Transverse colon (tissue), 4 donors: ENCODE results near the gene PCDHGB4. TPM values are rescaled to one million over a fixed set of nuclear protein-coding genes. Genes with fewer than 3 reads are reported as not detected.
"Not testable (repeated sequence)": the region's sequence is repeated elsewhere in the genome, so short reads cannot be mapped to it uniquely, and the experiment has no call there.

Experiments used
- DNase-seq: peaks from one replicate; pipeline ENCODE4 v3.0.0-alpha.2; 2019
- H3K27ac ChIP-seq, 4 donors: fragments of 200-600 bp; sonication (generic); 2 replicates each; pipeline ENCODE4 v1.5.1; 2016 to 2018; ENCODE audit warnings: inconsistent platforms in 4 of 4
- H3K27me3 ChIP-seq: fragments of 200-600 bp; sonication (generic); 2 replicates; pipeline ENCODE4 v1.5.1; 2017; ENCODE audit warnings: inconsistent platforms
- H3K36me3 ChIP-seq, 4 donors: fragments of 200-600 bp; sonication (generic); 2 replicates each; pipeline ENCODE4 v1.5.1; 2017 to 2019; ENCODE audit warnings: inconsistent platforms in 4 of 4
- H3K4me1 ChIP-seq, 4 donors: fragments of 200-600 bp; sonication (generic); 2 replicates each; pipeline ENCODE4 v1.5.1; 2017 to 2020; ENCODE audit warnings: inconsistent platforms in 4 of 4
- H3K4me3 ChIP-seq, 4 donors: fragments of 200-600 bp; sonication (generic); 1 replicate in 1 of 4; 2 replicates in 3 of 4; pipeline versions ENCODE4 v1.5.1 to v1.6.1; 2017 to 2019; ENCODE audit warnings: inconsistent platforms in 4 of 4
- H3K9me3 ChIP-seq, 2 donors: fragments of 200-600 bp; sonication (generic); 2 replicates each; pipeline ENCODE4 v1.5.1; 2017 to 2019; ENCODE audit warnings: inconsistent platforms in 2 of 2
- CTCF ChIP-seq, 5 experiments: fragments of 200-600 bp in 3 of 5; fragments of 450-650 bp in 2 of 5; sonication (generic) in 3 of 5; IDR thresholded peaks; 1 replicate in 2 of 5; 2 replicates in 3 of 5; pipeline ENCODE4 v1.5.1; 2016 to 2017; ENCODE audit warnings: antibody characterized with exemption in 5 of 5, inconsistent platforms in 3 of 5, mild to moderate bottlenecking in 2 of 5, moderate library complexity in 1 of 5
- EP300 ChIP-seq: sonication (generic); formaldehyde crosslinking; IDR thresholded peaks from one replicate; pipeline ENCODE4 v1.6.1; 2017; ENCODE audit warnings: antibody characterized with exemption, low read depth
- POLR2A ChIP-seq: fragments of 450-650 bp; IDR thresholded peaks from one replicate; pipeline ENCODE4 v1.6.1; 2016; ENCODE audit warnings: antibody characterized with exemption, mild to moderate bottlenecking, moderate library complexity
- POLR2AphosphoS5 ChIP-seq, 3 donors: sonication (generic); formaldehyde crosslinking; IDR thresholded peaks; one replicate each; pipeline ENCODE4 v1.6.1; 2016; ENCODE audit warnings: antibody characterized with exemption in 3 of 3
- WGBS, 2 donors: methylation state at CpG; one replicate each; pipeline ENCODE4 v1.1.5; 2018; ENCODE audit warnings: low coverage in 1 of 2; 5-methylcytosine and 5-hydroxymethylcytosine counted together
- in situ Hi-C, 4 donors: fragments of 200-750 bp; cut with MboI; loops; one replicate each; pipeline versions ENCODE4 v1.15.0 to v1.15.1; 2017; ENCODE audit warnings: low sequenced_read_pairs in 3 of 4, low pct_ligation_motif_present in 1 of 4, low pct_unique_long_range_greater_than_20kb in 1 of 4
- intact Hi-C: fragments of 100-400 bp; cut with DNase I; formaldehyde crosslinking; loops from one replicate; pipeline ENCODE4 v1.15.1; 2023; ENCODE audit warnings: low total_unique reads
- total RNA-seq, 4 donors: library from RNA; depleted of rRNA; stranded (reverse); fragments of >200 nt; gene quantifications; one replicate each; pipeline ENCODE4 v1.1.0, GENCODE V29; 2016

PCDHGB4 gene
- total RNA-seq, 4 donors from 2014 or later: 0.40 to 4.4 (median 2.4) TPM

GRCh38 chr5:141417494-141418172 lies 30.1 kb downstream of the PCDHGB4 start, which contains the start of gene PCDHGB7:
PCDHGB7 (plus strand) TSS chr5:141417677; CDS start chr5:141417860, 183 bp downstream.
- in situ Hi-C loops: loop anchor here in 1 of 4 donors (10.0 kb wide), 1 partner anchor 137 kb away; no protein-coding TSS in a partner anchor

GRCh38 chr5:141419074-141419880 lies 31.8 kb downstream of the PCDHGB4 start:
- intact Hi-C loops (loop anchor here (10.0 kb wide), 1 partner anchor 146 kb away; no protein-coding TSS in a partner anchor), in situ Hi-C loops (loop anchor here in 1 of 4 donors (10.0 kb wide), 1 partner anchor 136 kb away; no protein-coding TSS in a partner anchor)
- no peak for DNase-seq
- H3K4me1 ChIP-seq: no peaks in the 10 kb centered on the region
- TF ChIP-seq POLR2AphosphoS5 (IDR thresholded peaks at IDR 0.05): no peak
- WGBS, 2 donors: 72% methylated on average over 47 of the region's 74 CpGs; no CpG with 5 or more reads in 1 of the 2 donors
- peaks cover 64 to 97% of the 10 kb centered on the region in 2 donors for H3K9me3 ChIP-seq
- H3K27ac ChIP-seq: no peak overlapping the region
- no peaks in the 10 kb centered on the region for H3K36me3 ChIP-seq
- H3K27me3 ChIP-seq: peaks cover 4% of the 10 kb centered on the region
- no peak overlapping the region for H3K4me3 ChIP-seq

More at GRCh38 chr5:141417494-141418172, 30.1 kb downstream of the PCDHGB4 start, which contains the start of gene PCDHGB7:
- WGBS, 2 donors: 38 to 41% methylated on average over 16 to 47 of the region's 47 CpGs
- peak; percentile 58 for DNase-seq
- TF ChIP-seq CTCF (IDR thresholded peaks at IDR 0.05): peak; percentile 39 to 51 (median 43)
- peak within 1 kb of the TSS in 1 of 4 donors; percentile 8 for H3K27ac ChIP-seq
- H3K4me3 ChIP-seq: peak within 1 kb of the TSS in 3 of 4 donors; percentile 15 to 37 (median 15)
- H3K36me3 ChIP-seq, H3K27me3 ChIP-seq, H3K4me1 ChIP-seq: not testable (repeated sequence)
- intact Hi-C loops: loop anchor here (10.0 kb wide), 1 partner anchor 147 kb away; no protein-coding TSS in a partner anchor
- H3K9me3 ChIP-seq: peaks cover 56 to 96% of the 10 kb centered on the region in 2 donors

GRCh38 chr5:141420855-141421488 lies 33.5 kb downstream of the PCDHGB4 start, which contains the start of gene PCDHGA11:
PCDHGA11 (plus strand) TSS chr5:141421051; CDS start chr5:141421228, 177 bp downstream.
- Histone ChIP-seq H3K4me1 (no peaks in the 10 kb centered on the region), H3K9me3 (peaks cover 76 to 99% of the 10 kb centered on the region in 2 donors), H3K27me3 (peaks cover 4% of the 10 kb centered on the region), H3K36me3 (no peaks in the 10 kb centered on the region), H3K4me3 (peak within 1 kb of the TSS in 2 of 4 donors; percentile 2 to 28), H3K27ac (no peak within 1 kb of the TSS)
- DNase-seq: no peak
- in situ Hi-C loops: no loop called here
- intact Hi-C loops: no loop called here
- 36 to 52% methylated on average over 9 to 42 of the region's 42 CpGs for WGBS, 2 donors
- peak in 2 of 5 experiments; percentile 18 to 20 for TF ChIP-seq CTCF (IDR thresholded peaks at IDR 0.05)
- no peak for TF ChIP-seq EP300

- intact Hi-C loops: no loop called here
- WGBS, 2 donors: 16 to 31% methylated on average over 7 to 13 of the region's 13 CpGs
- H3K27me3 ChIP-seq: peaks cover 4% of the 10 kb centered on the region
- TF ChIP-seq CTCF (IDR thresholded peaks at IDR 0.05): no peak
- TF ChIP-seq EP300: no peak
- no peak for TF ChIP-seq POLR2AphosphoS5 (IDR thresholded peaks at IDR 0.05)
- TF ChIP-seq POLR2A: no peak
- H3K9me3 ChIP-seq: peaks cover 75 to 99% of the 10 kb centered on the region in 2 donors
- DNase-seq: no peak
- H3K4me1 ChIP-seq: no peaks in the 10 kb centered on the region
- in situ Hi-C loops: no loop called here
- no peaks in the 10 kb centered on the region for H3K36me3 ChIP-seq
- H3K27ac ChIP-seq: no peak overlapping the region
- H3K4me3 ChIP-seq: peak overlapping the region in 1 of 4 donors; percentile 28
These were observed 34.0 kb downstream of the PCDHGB4 start for GRCh38 chr5:141421489-141421855.
